Sigmoid colon (tissue), 7 donors: ENCODE measurements around the gene GABBR2. TPM values are rescaled to one million over a fixed set of nuclear protein-coding genes. Genes with fewer than 3 reads are reported as not detected.

ENCODE experiments used
- DNase-seq: peaks from one replicate; pipeline ENCODE4 v3.0.0-alpha.2; 2019
- H3K27ac ChIP-seq, 4 donors: fragments of 200-600 bp; sonication (generic); one replicate each; pipeline ENCODE4 v1.5.1; 2016 to 2019; ENCODE audit warnings: mild to moderate bottlenecking in 1 of 4
- H3K27me3 ChIP-seq, 3 donors: fragments of 200-600 bp; sonication (generic); one replicate each; pipeline ENCODE4 v1.5.1; 2019; ENCODE audit warnings: mild to moderate bottlenecking in 1 of 3
- H3K36me3 ChIP-seq, 4 donors: fragments of 200-600 bp; sonication (generic); one replicate each; pipeline ENCODE4 v1.5.1; 2016 to 2019
- H3K4me1 ChIP-seq, 4 donors: fragments of 200-600 bp; sonication (generic); one replicate each; pipeline ENCODE4 v1.5.1; 2017 to 2019
- H3K4me3 ChIP-seq, 4 donors: fragments of 200-600 bp; sonication (generic); one replicate each; pipeline ENCODE4 v1.5.1; 2017 to 2019; ENCODE audit warnings: mild to moderate bottlenecking in 2 of 4, moderate library complexity in 1 of 4
- H3K9me3 ChIP-seq, 4 donors: fragments of 200-600 bp in 3 of 4; sonication (generic) in 3 of 4; one replicate each; pipeline versions ENCODE4 v1.5.1 to v1.6.1; 2013 to 2019
- CTCF ChIP-seq, 4 experiments: fragments of 450-650 bp in 3 of 4; fragments of 200-600 bp in 1 of 4; IDR thresholded peaks; one replicate each; pipeline ENCODE4 v1.5.1; 2016 to 2019; ENCODE audit warnings: antibody characterized with exemption in 4 of 4, mild to moderate bottlenecking in 3 of 4, moderate library complexity in 2 of 4
- EP300 ChIP-seq, 4 donors: sonication (generic); formaldehyde crosslinking; IDR thresholded peaks; one replicate each; pipeline ENCODE4 v1.6.1; 2017; ENCODE audit warnings: antibody characterized with exemption in 4 of 4
- POLR2A ChIP-seq, 2 donors: fragments of 450-650 bp; IDR thresholded peaks; one replicate each; pipeline ENCODE4 v1.6.1; 2016; ENCODE audit warnings: antibody characterized with exemption in 2 of 2, mild to moderate bottlenecking in 2 of 2, moderate library complexity in 2 of 2
- POLR2AphosphoS5 ChIP-seq, 4 donors: sonication (generic); formaldehyde crosslinking; IDR thresholded peaks; one replicate each; pipeline ENCODE4 v1.6.1; 2017; ENCODE audit warnings: antibody characterized with exemption in 4 of 4
- WGBS, 2 donors: extraction: QIAGEN DNeasy Blood & Tissue Kit; methylation state at CpG; one replicate each; pipeline ENCODE4 v1.1.7; 2013; 5-methylcytosine and 5-hydroxymethylcytosine counted together
- intact Hi-C: fragments of 100-400 bp; cut with DNase I; formaldehyde crosslinking; loops from one replicate; pipeline ENCODE4 v1.15.1; 2023
- polyA plus RNA-seq, 3 donors: library from polyadenylated mRNA; stranded (reverse); fragments of 200-250 nt; gene quantifications; one replicate each; pipeline ENCODE4 v1.2.3, GENCODE V29; 2013
- total RNA-seq, 4 donors: library from RNA; depleted of rRNA; stranded (reverse); fragments of >200 nt; gene quantifications; one replicate each; pipeline ENCODE4 v1.1.0, GENCODE V29; 2016
- donor health status: healthy with polysubstance abuse.
- donor health status: Bipolar disorder and iron deficiency.
- donor health status: healthy.

Gene GABBR2
- total and polyA plus RNA-seq, 7 donors = under 0.01 to 0.04 (median under 0.01) TPM; not detected in 4

- 81 to 85% methylated on average over 7 of the region's 7 CpGs for WGBS, 2 donors
- Histone ChIP-seq H3K4me3 (no peak overlapping the region), H3K27ac (no peak overlapping the region), H3K27me3 (no peaks in the 10 kb centered on the region), H3K4me1 (no peaks in the 10 kb centered on the region), H3K9me3 (no peaks in the 10 kb centered on the region), H3K36me3 (no peaks in the 10 kb centered on the region)
- DNase-seq = no peak
- intact Hi-C loops = no loop called here
- TF ChIP-seq CTCF (IDR thresholded peaks at IDR 0.05) (no peak), POLR2AphosphoS5 (IDR thresholded peaks at IDR 0.05) (no peak), POLR2A (IDR thresholded peaks at IDR 0.05) (no peak), EP300 (IDR thresholded peaks at IDR 0.05) (no peak)
Observed at GRCh38 chr9:98500337-98500919, 208.3 kb downstream of the GABBR2 start.

GRCh38 chr9:98495530-98495929 is 213.2 kb downstream of the GABBR2 start:
- TF ChIP-seq POLR2AphosphoS5 (IDR thresholded peaks at IDR 0.05) = no peak
- TF ChIP-seq POLR2A (IDR thresholded peaks at IDR 0.05) = no peak
- TF ChIP-seq CTCF (IDR thresholded peaks at IDR 0.05) = no peak
- no peak for TF ChIP-seq EP300 (IDR thresholded peaks at IDR 0.05)
- WGBS, 2 donors = 56 to 74% methylated on average over 3 of the region's 3 CpGs

GRCh38 chr9:98494852-98495251 is 213.9 kb downstream of the GABBR2 start:
- DNase-seq = no peak

More at GRCh38 chr9:98495530-98495929, 213.2 kb downstream of the GABBR2 start:
- no peak overlapping the region for H3K27ac ChIP-seq
- no peak for DNase-seq
- H3K27me3 ChIP-seq = no peaks in the 10 kb centered on the region
- H3K36me3 ChIP-seq = no peaks in the 10 kb centered on the region
- H3K4me1 ChIP-seq = no peaks in the 10 kb centered on the region
- H3K9me3 ChIP-seq = peaks cover 0 to 2% (median 0%) of the 10 kb centered on the region in 4 donors
- intact Hi-C loops = no loop called here
- H3K4me3 ChIP-seq = no peak overlapping the region

GRCh38 chr9:98491828-98492227 is 216.9 kb downstream of the GABBR2 start:
- TF ChIP-seq EP300 (IDR thresholded peaks at IDR 0.05) (no peak), CTCF (IDR thresholded peaks at IDR 0.05) (no peak), POLR2AphosphoS5 (IDR thresholded peaks at IDR 0.05) (no peak), POLR2A (IDR thresholded peaks at IDR 0.05) (no peak)
- Histone ChIP-seq H3K9me3 (peaks cover 0 to 2% (median 0%) of the 10 kb centered on the region in 4 donors), H3K4me1 (no peaks in the 10 kb centered on the region), H3K27me3 (no peaks in the 10 kb centered on the region), H3K36me3 (no peaks in the 10 kb centered on the region), H3K4me3 (no peak overlapping the region), H3K27ac (no peak overlapping the region)
- 47 to 59% methylated on average over 3 of the region's 3 CpGs for WGBS, 2 donors
- intact Hi-C loops = no loop called here
- DNase-seq = no peak

More at GRCh38 chr9:98494852-98495251, 213.9 kb downstream of the GABBR2 start:
- Histone ChIP-seq H3K4me1 (no peaks in the 10 kb centered on the region), H3K27me3 (no peaks in the 10 kb centered on the region), H3K36me3 (no peaks in the 10 kb centered on the region), H3K4me3 (no peak overlapping the region), H3K27ac (no peak overlapping the region), H3K9me3 (peaks cover 0 to 2% (median 0%) of the 10 kb centered on the region in 4 donors)
- no peak for TF ChIP-seq POLR2A (IDR thresholded peaks at IDR 0.05)
- TF ChIP-seq POLR2AphosphoS5 (IDR thresholded peaks at IDR 0.05) = no peak
- no peak for TF ChIP-seq EP300 (IDR thresholded peaks at IDR 0.05)
- TF ChIP-seq CTCF (IDR thresholded peaks at IDR 0.05) = no peak
- intact Hi-C loops = no loop called here
- WGBS, 2 donors = 77 to 81% methylated on average over 2 of the region's 2 CpGs

- H3K4me3 ChIP-seq = no peak overlapping the region
- no peaks in the 10 kb centered on the region for H3K36me3 ChIP-seq
- intact Hi-C loops = no loop called here
- DNase-seq = no peak
- 49 to 66% methylated on average over 3 of the region's 3 CpGs for WGBS, 2 donors
- TF ChIP-seq CTCF (IDR thresholded peaks at IDR 0.05) = no peak
- TF ChIP-seq POLR2A (IDR thresholded peaks at IDR 0.05) = no peak
- TF ChIP-seq POLR2AphosphoS5 (IDR thresholded peaks at IDR 0.05) = no peak
- TF ChIP-seq EP300 (IDR thresholded peaks at IDR 0.05) = no peak
- no peaks in the 10 kb centered on the region for H3K4me1 ChIP-seq
- H3K9me3 ChIP-seq = peaks cover 0 to 2% (median 0%) of the 10 kb centered on the region in 4 donors
- H3K27ac ChIP-seq = no peak overlapping the region
- no peaks in the 10 kb centered on the region for H3K27me3 ChIP-seq
Observed at GRCh38 chr9:98491231-98491651, 217.5 kb downstream of the GABBR2 start.
